NCI-H524 (cell line): ENCODE results near the gene AK5.
"Not testable (repeated sequence)": the region's sequence is repeated elsewhere in the genome, so short reads cannot be mapped to it uniquely, and the experiment has no call there.

Experiments
- DNase-seq, 2 experiments: peaks; one replicate each; lab custom pipeline; 2025; lab: John Stamatoyannopoulos, UW

AK5 gene

GRCh38 chr1:77399250-77400086 is 117.6 kb downstream of the AK5 start:
- no peak for DNase-seq

GRCh38 chr1:77400781-77401180 is 119.0 kb downstream of the AK5 start:
- DNase-seq, result no peak

GRCh38 chr1:77401384-77401783 is 119.6 kb downstream of the AK5 start:
- no peak for DNase-seq

GRCh38 chr1:77405186-77405585 is 123.4 kb downstream of the AK5 start:
- DNase-seq, result no peak

- DNase-seq, result peak in 1 of 2 experiments; percentile 51
Measured at GRCh38 chr1:77406661-77407060, 124.8 kb downstream of the AK5 start.

GRCh38 chr1:77407738-77408375 is 126.0 kb downstream of the AK5 start:
- DNase-seq, result no peak

- not testable (repeated sequence) for DNase-seq
Measured at GRCh38 chr1:77408933-77409332, 127.1 kb downstream of the AK5 start.

- DNase-seq, result no peak
Measured at GRCh38 chr1:77412069-77412819, 130.4 kb downstream of the AK5 start.

- no peak for DNase-seq
Measured at GRCh38 chr1:77412820-77413530, 131.2 kb downstream of the AK5 start.

- no peak for DNase-seq
Measured at GRCh38 chr1:77413541-77414335, 131.9 kb downstream of the AK5 start.

- no peak for DNase-seq
Measured at GRCh38 chr1:77415579-77415978, 133.8 kb downstream of the AK5 start.

- DNase-seq, result peak in 1 of 2 experiments; percentile 29
Measured at GRCh38 chr1:77416692-77417450, 135.1 kb downstream of the AK5 start.

- DNase-seq, result not testable (repeated sequence)
Measured at GRCh38 chr1:77418055-77418454, 136.2 kb downstream of the AK5 start.

GRCh38 chr1:77421504-77422233 is 139.8 kb downstream of the AK5 start:
- no peak for DNase-seq

GRCh38 chr1:77424236-77424635 is 142.4 kb downstream of the AK5 start:
- no peak for DNase-seq

GRCh38 chr1:77428068-77428467 is 146.2 kb downstream of the AK5 start:
- no peak for DNase-seq

GRCh38 chr1:77430966-77431690 is 149.3 kb downstream of the AK5 start:
- DNase-seq, result no peak

- no peak for DNase-seq
Measured at GRCh38 chr1:77433934-77434333, 152.1 kb downstream of the AK5 start.

GRCh38 chr1:77434967-77435366 is 153.1 kb downstream of the AK5 start:
- no peak for DNase-seq
